GM12878 (cell line): Measurements from ENCODE around the gene FANCE. TPM values are rescaled to one million over a fixed set of nuclear protein-coding genes. Genes with fewer than 3 reads are reported as not detected.

ENCODE experiments used
- ATAC-seq: fragments of 200-7000 bp; cut with Tn5 transposase; 3 replicates; pipeline ENCODE4 v1.9.1; 2020; ENCODE audit warnings: mild to moderate bottlenecking, moderate library complexity
- BruUV-seq: library from RNA; stranded (reverse); fragments of 400-500 nt; replicated peaks from 2 replicates; lab custom pipeline; 2021; lab: Mats Ljungman, UMichigan
- CTCF ChIA-PET: fragments of 300-600 bp; sonication (Branson Sonifier 250); formaldehyde crosslinking; extraction: SDS; loops from one replicate; lab custom pipeline; 2021; ENCODE audit warnings: inconsistent platforms; lab: Yijun Ruan, JAX
- POLR2A ChIA-PET: fragments of 350-600 bp; formaldehyde crosslinking; extraction: SDS; loops from one replicate; lab custom pipeline; 2021; ENCODE audit warnings: inconsistent platforms; lab: Charles Lee
- RAD21 ChIA-PET: fragments of 300-600 bp; sonication (Branson Sonifier 250); formaldehyde crosslinking; loops from one replicate; lab custom pipeline; 2023; ENCODE audit warnings: antibody characterized with exemption; ENCODE audit not compliant: unreplicated experiment; lab: Charles Lee
- SMC1A ChIA-PET: fragments of 300-600 bp; sonication (Branson Sonifier 250); formaldehyde crosslinking; loops from one replicate; lab custom pipeline; 2023; ENCODE audit not compliant: unreplicated experiment, uncharacterized antibody; lab: Charles Lee
- DNase-seq: peaks from one replicate; pipeline ENCODE4 v3.0.0-alpha.2; 2011; ENCODE audit warnings: low read depth, low spot score
- FAIRE-seq: peaks from 3 replicates; lab custom pipeline; 2011; peaks lifted over from hg19 to GRCh38; lab: Jason Lieb, UNC
- H2AFZ ChIP-seq: 2 replicates; pipeline ENCODE4 v1.6.0; 2011; ENCODE audit warnings: low read depth, low read length, control low read depth; ENCODE audit not compliant: control insufficient read depth
- H3K27ac ChIP-seq: 2 replicates; pipeline ENCODE4 v1.5.1; 2011; ENCODE audit warnings: control low read depth; ENCODE audit not compliant: control insufficient read depth, insufficient read depth
- H3K27me3 ChIP-seq, 2 experiments: replicated peaks in 1 of 2; 2 replicates each; pipeline versions ENCODE4 v1.6.0 to v1.6.1; 2011; ENCODE audit warnings: low read length in 1 of 2; ENCODE audit not compliant: control insufficient read depth in 2 of 2, insufficient read depth in 2 of 2
- H3K36me3 ChIP-seq, 2 experiments: 2 replicates each; pipeline ENCODE4 v1.5.1; 2011; ENCODE audit warnings: low read length in 1 of 2; ENCODE audit not compliant: control insufficient read depth in 2 of 2, insufficient read depth in 2 of 2
- H3K4me1 ChIP-seq: 2 replicates; pipeline ENCODE4 v1.6.1; 2011; ENCODE audit warnings: mild to moderate bottlenecking, low read length, moderate library complexity, mixed read lengths; ENCODE audit not compliant: control insufficient read depth, insufficient read depth
- H3K4me2 ChIP-seq: 2 replicates; pipeline ENCODE4 v1.6.0; 2011; ENCODE audit warnings: control low read depth; ENCODE audit not compliant: control insufficient read depth, insufficient read depth
- H3K4me3 ChIP-seq: fragments of 200-600 bp; sonication (generic); 2 replicates; pipeline ENCODE4 v1.5.1; 2016
- H3K79me2 ChIP-seq: 2 replicates; pipeline ENCODE4 v1.6.0; 2011; ENCODE audit warnings: low read length; ENCODE audit not compliant: control insufficient read depth, insufficient read depth
- H3K9ac ChIP-seq: 2 replicates; pipeline ENCODE4 v1.8.0; 2011; ENCODE audit warnings: low read length, control low read depth, mixed read lengths; ENCODE audit not compliant: control insufficient read depth, insufficient read depth
- H3K9me3 ChIP-seq: replicated peaks from 3 replicates; pipeline ENCODE4 v1.5.1; 2011; ENCODE audit warnings: mild to moderate bottlenecking, low read length; ENCODE audit not compliant: control insufficient read depth, insufficient read depth
- H4K20me1 ChIP-seq: 2 replicates; pipeline ENCODE4 v1.6.0; 2011; ENCODE audit not compliant: control insufficient read depth, insufficient read depth
- ATF2 ChIP-seq: IDR thresholded peaks from 2 replicates; pipeline ENCODE4 v1.6.1; 2012; ENCODE audit warnings: low read length, inconsistent platforms
- CBX5 ChIP-seq: sonication (generic); IDR thresholded peaks from 2 replicates; pipeline ENCODE4 v1.6.1; 2016; ENCODE audit warnings: low read depth, moderate library complexity, mild to moderate bottlenecking, inconsistent platforms
- CEBPB ChIP-seq, 2 experiments: fragments of 150-350 bp in 1 of 2; IDR thresholded peaks; 2 replicates each; pipeline ENCODE4 v1.6.1; 2012 to 2014; ENCODE audit warnings: low read depth in 2 of 2, low read length in 2 of 2, borderline replicate concordance in 1 of 2, inconsistent platforms in 1 of 2
- E4F1 ChIP-seq: fragments of 450-650 bp; IDR thresholded peaks from 2 replicates; pipeline ENCODE4 v1.6.1; 2018; ENCODE audit warnings: borderline replicate concordance, mild to moderate bottlenecking; ENCODE audit not compliant: partially characterized antibody
- ESRRA ChIP-seq: IDR thresholded peaks from 2 replicates; pipeline ENCODE4 v1.6.1; 2012; ENCODE audit warnings: mild to moderate bottlenecking, low read length, improper control_type of control experiment
- ETV6 ChIP-seq, 2 experiments: fragments of 450-650 bp in 1 of 2; IDR thresholded peaks in 1 of 2; conservative IDR thresholded peaks in 1 of 2; 2 replicates each; pipeline ENCODE4 v1.6.1; 2014; ENCODE audit warnings: antibody characterized with exemption in 1 of 2, borderline replicate concordance in 1 of 2, low read depth in 1 of 2, mild to moderate bottlenecking in 1 of 2, moderate library complexity in 1 of 2
- MEF2B ChIP-seq: fragments of 450-650 bp; IDR thresholded peaks from 2 replicates; pipeline ENCODE4 v1.6.1; 2018; ENCODE audit warnings: mild to moderate bottlenecking, moderate library complexity; ENCODE audit not compliant: partially characterized antibody, poor library complexity, severe bottlenecking
- NFXL1 ChIP-seq: fragments of 450-650 bp; IDR thresholded peaks from 2 replicates; pipeline ENCODE4 v1.6.1; 2017; ENCODE audit warnings: antibody characterized with exemption, mild to moderate bottlenecking, borderline replicate concordance
- SIX5 ChIP-seq: IDR thresholded peaks from 2 replicates; pipeline ENCODE4 v1.6.1; 2011; ENCODE audit warnings: mild to moderate bottlenecking, low read depth, low read length, moderate library complexity; ENCODE audit not compliant: severe bottlenecking
- WRNIP1 ChIP-seq: IDR thresholded peaks from 2 replicates; pipeline ENCODE4 v1.6.1; 2011; ENCODE audit warnings: low read depth, low read length, improper control_type of control experiment, borderline replicate concordance
- YBX1 ChIP-seq: fragments of 450-650 bp; IDR thresholded peaks from 2 replicates; pipeline ENCODE4 v1.6.1; 2016; ENCODE audit warnings: antibody characterized with exemption
- ZBED1 ChIP-seq: IDR thresholded peaks from 2 replicates; pipeline ENCODE4 v1.6.1; 2016; ENCODE audit warnings: borderline replicate concordance
- ZNF24 ChIP-seq: fragments of 450-650 bp; IDR thresholded peaks from 2 replicates; pipeline ENCODE4 v1.6.1; 2017; ENCODE audit warnings: antibody characterized with exemption, mild to moderate bottlenecking
- WGBS: methylation state at CpG from one replicate; pipeline ENCODE4 v1.1.6; 2016; ENCODE audit warnings: low lambda C conversion rate; ENCODE audit not compliant: insufficient replicate concordance, insufficient coverage; ENCODE audit errors: missing lambda C conversion rate; 5-methylcytosine and 5-hydroxymethylcytosine counted together
- in situ Hi-C: fragments of 300-500 bp; cut with MboI; formaldehyde crosslinking; loops from 9 replicates; pipeline ENCODE4 v1.14.3; 2018; ENCODE audit warnings: mixed read lengths
- intact Hi-C: fragments of 100-400 bp; cut with micrococcal nuclease; formaldehyde crosslinking; loops from one replicate; pipeline ENCODE4 v1.14.2; 2022; ENCODE audit not compliant: unreplicated experiment
- polyA plus RNA-seq, 11 experiments: library from polyadenylated mRNA; depleted of rRNA in 4 of 11; unstranded in 6 of 11; stranded (reverse) in 5 of 11; fragments of >200 nt; fragmentation: Nextera tagmentation in 4 of 11; fragmentation: Illumina TruSeq in 1 of 11; extraction: Ambion mirVana in 4 of 11; extraction: Trizol in 1 of 11; gene quantifications; 1 replicate in 1 of 11; 2 replicates in 10 of 11; pipeline versions ENCODE4 v1.2.1 to v1.2.3, GENCODE V29; 2011 to 2016; ENCODE audit warnings: inconsistent platforms in 2 of 11, missing spikeins in 2 of 11, low read depth in 1 of 11
- total RNA-seq, 4 experiments: library from RNA; depleted of rRNA in 3 of 4; stranded (reverse); fragments of >200 nt in 3 of 4; fragmentation: Illumina TruSeq in 1 of 4; extraction: Trizol in 1 of 4; gene quantifications; 2 replicates each; pipeline versions ENCODE4 v1.2.1 to v1.2.3, GENCODE V29; 2013 to 2021
- TF ChIP-seq, protein P1 (sequence below): fragments of 450-650 bp; IDR thresholded peaks from 2 replicates; pipeline ENCODE4 v1.6.1; 2016; ENCODE audit warnings: mild to moderate bottlenecking
- TF ChIP-seq, protein P2 (sequence below): fragments of 450-650 bp; IDR thresholded peaks from 2 replicates; pipeline ENCODE4 v1.6.1; 2014; ENCODE audit warnings: mild to moderate bottlenecking

FANCE gene
- total and polyA plus RNA-seq, 10 of the 15 experiments (the other 5 are each of a cell fraction or from before 2014, with no cell fraction given), result 3.0 to 13.3 (median 8.1) TPM

DNA sequence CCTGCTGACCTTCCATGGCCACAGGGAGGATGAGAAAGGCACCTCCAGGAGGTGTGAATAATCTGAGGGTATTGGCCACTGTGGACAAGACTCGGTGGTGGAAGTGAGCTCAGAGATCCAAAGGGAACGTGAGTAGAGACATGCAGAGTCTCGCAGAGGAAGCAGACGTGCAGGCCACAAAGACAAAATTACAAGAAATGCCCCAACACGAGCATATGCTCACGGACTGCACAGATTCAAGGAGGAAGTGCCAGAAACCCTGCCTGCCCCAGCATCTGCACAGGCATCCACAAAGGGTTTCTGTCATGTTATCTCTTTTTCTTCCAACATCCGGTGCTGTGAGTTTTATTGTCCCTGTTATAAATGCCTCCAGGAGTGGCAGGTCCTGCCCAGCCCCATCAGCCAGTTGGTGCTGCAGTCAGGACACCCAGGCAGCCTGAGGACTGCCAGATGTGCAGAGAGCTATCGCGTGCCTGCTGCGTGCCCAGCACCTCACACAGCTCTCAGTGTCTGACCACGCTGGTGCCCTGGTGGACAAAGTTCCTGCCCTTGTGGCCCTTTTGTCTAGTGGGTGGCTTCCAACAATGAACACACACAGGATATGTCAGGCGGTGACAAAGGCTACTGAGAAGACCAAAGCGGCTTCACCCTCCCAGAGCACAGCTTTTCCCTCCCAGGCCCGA, 34.0 kb upstream of the FANCE start:
- intact Hi-C loops, result no loop called here
- H3K36me3 ChIP-seq, result peaks cover 4% of the 10 kb centered on the region in 2 experiments; a peak in 3 of 4 replicates
- H3K79me2 ChIP-seq, result no peaks in the 10 kb centered on the region
- no peak overlapping the region for H3K4me3 ChIP-seq
- BruUV-seq, result no TSS peak
- ChIA-PET POLR2A (no interaction called here), SMC1A (no interaction called here), RAD21 (no interaction called here), CTCF (no interaction called here)
- in situ Hi-C loops, result no loop called here
- H4K20me1 ChIP-seq, result no peaks in the 10 kb centered on the region
- DNase-seq, result no peak
- H3K9me3 ChIP-seq, result no peaks in the 10 kb centered on the region
- FAIRE-seq, result no peak
- no peak overlapping the region for H2AFZ ChIP-seq
- no peak overlapping the region for H3K4me2 ChIP-seq
- TF ChIP-seq CBX5, result no peak
- TF ChIP-seq ETV6 (conservative IDR thresholded peaks at IDR 0.05 in 1 of 2, IDR thresholded peaks at IDR 0.05 in 1 of 2; ENCODE audit: borderline replicate concordance in 1 of 2, low read depth in 1 of 2), result no peak
- no peak for TF ChIP-seq NFXL1
- TF ChIP-seq YBX1, result no peak
- TF ChIP-seq ZNF24, result no peak
- no peak for TF ChIP-seq SIX5
- TF ChIP-seq ESRRA, result no peak
- TF ChIP-seq ZBED1, result no peak
- no peak for TF ChIP-seq CEBPB (IDR thresholded peaks at IDR 0.05; ENCODE audit: borderline replicate concordance in 1 of 2, low read depth in 2 of 2, low read length in 2 of 2)
- TF ChIP-seq WRNIP1, result no peak
- TF ChIP-seq E4F1, result no peak
- TF ChIP-seq MEF2B, result no peak
- TF ChIP-seq, protein P1, sequence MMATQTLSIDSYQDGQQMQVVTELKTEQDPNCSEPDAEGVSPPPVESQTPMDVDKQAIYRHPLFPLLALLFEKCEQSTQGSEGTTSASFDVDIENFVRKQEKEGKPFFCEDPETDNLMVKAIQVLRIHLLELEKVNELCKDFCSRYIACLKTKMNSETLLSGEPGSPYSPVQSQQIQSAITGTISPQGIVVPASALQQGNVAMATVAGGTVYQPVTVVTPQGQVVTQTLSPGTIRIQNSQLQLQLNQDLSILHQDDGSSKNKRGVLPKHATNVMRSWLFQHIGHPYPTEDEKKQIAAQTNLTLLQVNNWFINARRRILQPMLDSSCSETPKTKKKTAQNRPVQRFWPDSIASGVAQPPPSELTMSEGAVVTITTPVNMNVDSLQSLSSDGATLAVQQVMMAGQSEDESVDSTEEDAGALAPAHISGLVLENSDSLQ, result no peak
- no peak for TF ChIP-seq ATF2
- TF ChIP-seq, protein P2, sequence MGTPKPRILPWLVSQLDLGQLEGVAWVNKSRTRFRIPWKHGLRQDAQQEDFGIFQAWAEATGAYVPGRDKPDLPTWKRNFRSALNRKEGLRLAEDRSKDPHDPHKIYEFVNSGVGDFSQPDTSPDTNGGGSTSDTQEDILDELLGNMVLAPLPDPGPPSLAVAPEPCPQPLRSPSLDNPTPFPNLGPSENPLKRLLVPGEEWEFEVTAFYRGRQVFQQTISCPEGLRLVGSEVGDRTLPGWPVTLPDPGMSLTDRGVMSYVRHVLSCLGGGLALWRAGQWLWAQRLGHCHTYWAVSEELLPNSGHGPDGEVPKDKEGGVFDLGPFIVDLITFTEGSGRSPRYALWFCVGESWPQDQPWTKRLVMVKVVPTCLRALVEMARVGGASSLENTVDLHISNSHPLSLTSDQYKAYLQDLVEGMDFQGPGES, result no peak
- ATAC-seq, result no peak
- H3K4me1 ChIP-seq, result no peaks in the 10 kb centered on the region
- WGBS, result 92% methylated on average over 14 of the region's 14 CpGs
- H3K27me3 ChIP-seq, result no peaks in the 10 kb centered on the region
- H3K27ac ChIP-seq, result no peak overlapping the region
- H3K9ac ChIP-seq, result no peak overlapping the region
